ENCODE results near the gene TTLL11.

The TTLL11 gene

DNA sequence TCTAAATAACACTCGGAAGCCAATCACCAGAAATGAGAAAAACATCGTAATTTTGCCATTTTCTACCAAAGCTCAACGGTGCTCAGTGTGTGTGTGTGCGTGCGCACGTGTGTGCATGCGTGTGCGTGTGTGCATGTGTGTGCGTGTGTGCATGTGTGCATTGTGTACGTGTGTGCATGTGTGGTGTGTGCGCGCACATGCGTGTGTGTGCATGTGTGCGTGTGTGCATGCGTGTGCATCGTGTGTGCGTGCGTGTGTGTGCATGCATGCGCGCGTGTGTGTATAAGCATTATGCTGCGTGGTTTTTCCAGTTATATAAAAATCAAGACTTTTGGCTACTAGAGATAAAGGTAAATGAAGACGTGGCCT, 276.7 kb downstream of the TTLL11 start:
- DNase-seq, result no peak
- TF ChIP-seq GATA1 (IDR thresholded peaks at IDR 0.05; ENCODE audit: low read depth, low read length) (no peak), POLR2A (IDR thresholded peaks at IDR 0.05; ENCODE audit: low read length) (no peak)

DNA sequence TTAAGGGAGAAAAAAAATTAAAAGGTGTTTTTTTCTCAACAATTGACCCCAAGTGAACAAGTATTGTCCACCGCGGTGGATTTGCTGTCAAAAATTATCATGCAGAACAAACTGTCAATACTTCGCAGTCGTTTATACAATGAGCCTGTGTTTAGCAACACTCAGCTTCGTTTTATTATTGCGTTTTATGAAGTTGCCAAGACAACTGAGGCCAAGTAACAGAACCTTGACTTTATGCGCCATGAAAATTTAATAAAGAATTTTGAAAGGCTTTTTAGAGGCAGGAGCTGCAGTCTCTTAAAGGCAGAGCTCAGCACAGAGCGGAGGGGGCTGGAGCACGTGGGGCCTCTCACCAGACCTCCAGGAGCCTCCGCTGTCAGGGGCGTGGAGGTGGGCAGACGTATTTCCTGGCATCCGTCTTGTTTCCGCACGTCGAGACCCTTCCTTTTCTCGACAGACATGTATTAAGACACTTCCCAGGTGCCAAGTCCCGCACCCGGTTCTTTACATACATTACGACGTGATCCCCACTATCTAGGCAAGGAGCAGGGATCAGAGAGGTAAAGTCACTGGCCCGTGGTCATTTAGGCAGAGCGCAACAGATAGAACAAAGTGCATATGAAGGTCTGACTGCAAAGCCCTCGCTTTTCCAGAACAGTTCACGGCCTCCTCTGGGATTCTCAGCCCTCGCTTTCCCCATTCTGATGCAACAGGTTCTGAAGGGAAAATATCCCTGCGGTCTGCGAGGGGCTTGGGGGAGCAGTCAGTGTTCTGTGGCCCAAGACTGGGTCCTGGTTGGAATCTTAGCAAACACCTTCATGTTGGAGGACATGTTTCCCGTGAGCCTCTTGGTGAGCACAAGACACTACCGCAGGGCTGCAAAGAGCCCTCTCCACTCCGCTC, 277.3 kb downstream of the TTLL11 start:
- no peak for DNase-seq
- TF ChIP-seq GATA1 (IDR thresholded peaks at IDR 0.05; ENCODE audit: low read depth, low read length), result no peak
- TF ChIP-seq POLR2A (IDR thresholded peaks at IDR 0.05; ENCODE audit: low read length), result no peak

DNA sequence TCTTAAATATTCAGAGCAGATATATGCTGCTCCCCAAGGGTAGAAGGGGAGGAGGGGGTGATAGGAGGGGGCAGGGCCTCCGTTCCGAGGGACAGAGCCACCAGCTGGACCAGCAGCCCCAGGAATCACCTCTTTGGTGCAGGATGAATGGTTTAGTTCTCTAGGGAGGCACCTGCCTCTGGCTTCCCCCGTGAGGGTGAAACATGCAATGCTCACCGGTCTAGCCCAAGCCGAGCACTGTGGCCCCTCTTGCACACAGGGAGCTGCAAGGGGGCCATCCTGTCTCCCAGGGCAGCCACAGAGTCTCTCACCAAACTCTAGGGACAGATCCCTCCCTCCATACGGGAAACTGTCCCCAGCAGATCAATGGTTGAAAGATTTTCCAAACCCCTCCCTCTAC, 278.0 kb downstream of the TTLL11 start:
- DNase-seq, result no peak
- TF ChIP-seq POLR2A (IDR thresholded peaks at IDR 0.05; ENCODE audit: low read length) (no peak), GATA1 (IDR thresholded peaks at IDR 0.05; ENCODE audit: low read depth, low read length) (no peak)

DNA sequence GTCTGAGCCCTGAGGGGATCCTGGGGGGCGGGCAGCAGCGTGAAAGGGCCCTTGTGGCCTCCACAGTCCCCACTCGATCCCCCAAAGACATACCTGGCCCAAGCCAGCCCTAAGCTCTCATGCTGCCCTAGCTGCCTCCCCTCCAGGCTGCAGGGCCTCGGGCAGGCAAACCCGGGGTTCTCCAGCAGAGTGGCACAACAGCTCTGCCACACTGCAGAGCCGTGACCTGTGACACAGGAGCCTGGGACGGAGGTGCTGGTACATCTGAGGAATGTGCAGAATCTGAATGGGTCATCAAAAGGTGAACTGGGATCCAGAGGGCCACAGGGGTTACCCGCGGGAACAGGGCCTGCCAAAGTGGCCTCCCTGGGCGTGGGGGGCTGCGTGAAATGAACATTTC, 278.5 kb downstream of the TTLL11 start:
- no peak for DNase-seq
- no peak for TF ChIP-seq GATA1 (IDR thresholded peaks at IDR 0.05; ENCODE audit: low read depth, low read length)
- TF ChIP-seq POLR2A (IDR thresholded peaks at IDR 0.05; ENCODE audit: low read length), result no peak

DNA sequence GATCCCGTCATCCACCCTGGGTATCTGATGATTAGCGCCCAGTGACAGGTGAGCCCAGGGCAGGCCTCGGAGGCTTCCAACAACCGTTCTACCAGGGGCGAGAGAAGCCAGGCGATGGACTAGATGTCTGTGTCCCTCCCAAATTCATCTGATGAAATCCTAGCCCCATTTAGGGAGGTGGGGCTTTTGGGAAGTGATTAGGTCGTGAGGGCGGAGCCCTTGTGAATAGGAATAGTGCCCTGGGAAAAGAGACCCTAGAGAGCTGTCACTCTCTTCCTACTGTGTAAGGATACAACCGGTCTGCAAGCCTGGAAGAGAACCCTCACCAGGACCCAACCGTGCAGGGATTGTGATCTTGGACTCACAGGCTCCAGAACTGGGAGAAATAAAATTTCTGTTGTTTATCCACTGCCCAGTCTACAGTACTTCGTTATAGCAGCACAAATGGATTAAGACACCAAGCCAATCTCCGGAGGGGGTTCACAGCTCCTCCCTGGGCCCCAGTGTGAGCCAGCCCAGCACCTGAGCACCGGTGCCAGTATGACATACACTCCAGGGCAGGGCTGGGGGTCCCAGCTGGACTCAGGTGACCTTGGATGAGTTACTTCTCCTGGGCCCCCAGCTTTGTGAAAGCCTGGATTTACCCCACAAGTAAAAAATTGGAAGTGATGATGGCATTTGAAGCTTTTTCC, 279.4 kb downstream of the TTLL11 start:
- TF ChIP-seq GATA1 (IDR thresholded peaks at IDR 0.05; ENCODE audit: low read depth, low read length) (no peak), POLR2A (IDR thresholded peaks at IDR 0.05; ENCODE audit: low read length) (no peak)
- DNase-seq, result no peak

DNA sequence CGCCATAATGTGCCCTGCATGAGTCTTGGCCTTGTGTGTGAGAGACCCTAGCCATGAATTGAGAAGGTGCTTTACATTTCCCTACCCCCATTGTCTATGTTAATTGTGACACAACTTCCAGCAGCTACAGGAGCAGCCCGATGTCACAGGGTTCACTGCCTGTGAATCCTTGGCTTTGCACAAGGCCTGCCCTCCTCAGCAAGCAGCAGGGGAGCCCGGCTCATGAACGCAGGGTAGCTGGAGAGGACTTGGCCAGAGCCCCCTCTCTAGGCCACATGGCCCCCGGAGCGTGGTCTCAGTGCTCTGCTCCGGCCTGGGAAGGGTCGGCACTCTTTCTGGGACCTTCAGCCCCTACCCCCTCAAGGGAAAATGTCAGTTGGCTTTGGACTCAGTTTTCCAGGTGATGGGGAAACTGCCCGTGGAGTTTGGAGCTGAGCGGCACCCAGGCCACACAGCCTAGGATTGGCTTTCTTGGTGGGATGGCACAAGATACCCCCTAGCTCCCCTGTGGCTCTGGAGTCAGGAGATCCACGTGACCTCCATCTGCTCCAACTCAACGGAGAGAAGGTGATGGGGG, 280.9 kb downstream of the TTLL11 start:
- TF ChIP-seq GATA1 (IDR thresholded peaks at IDR 0.05; ENCODE audit: low read depth, low read length), result no peak
- no peak for TF ChIP-seq POLR2A (IDR thresholded peaks at IDR 0.05; ENCODE audit: low read length)
- no peak for DNase-seq

DNA sequence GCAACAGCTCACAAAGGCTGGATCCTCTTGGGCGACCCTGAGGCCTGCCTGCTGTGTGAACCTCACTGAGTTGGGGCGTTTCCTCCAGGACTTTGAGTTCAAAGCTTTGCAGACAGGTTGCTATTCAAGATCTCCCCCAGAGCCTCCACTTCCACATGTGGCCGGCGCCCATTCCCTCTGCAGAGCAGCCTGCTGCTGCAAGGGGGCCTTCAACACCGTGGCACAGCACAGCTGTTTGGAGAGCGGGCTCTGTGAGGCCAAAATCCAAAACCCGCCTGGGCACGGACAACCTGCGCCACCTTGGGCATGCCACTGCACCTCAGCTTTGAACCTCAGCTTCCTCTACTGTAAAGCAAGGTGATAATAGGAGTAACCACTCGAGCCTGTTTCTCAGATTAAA, 281.4 kb downstream of the TTLL11 start:
- TF ChIP-seq POLR2A (IDR thresholded peaks at IDR 0.05; ENCODE audit: low read length) (no peak), GATA1 (IDR thresholded peaks at IDR 0.05; ENCODE audit: low read depth, low read length) (no peak)
- DNase-seq, result no peak

DNA sequence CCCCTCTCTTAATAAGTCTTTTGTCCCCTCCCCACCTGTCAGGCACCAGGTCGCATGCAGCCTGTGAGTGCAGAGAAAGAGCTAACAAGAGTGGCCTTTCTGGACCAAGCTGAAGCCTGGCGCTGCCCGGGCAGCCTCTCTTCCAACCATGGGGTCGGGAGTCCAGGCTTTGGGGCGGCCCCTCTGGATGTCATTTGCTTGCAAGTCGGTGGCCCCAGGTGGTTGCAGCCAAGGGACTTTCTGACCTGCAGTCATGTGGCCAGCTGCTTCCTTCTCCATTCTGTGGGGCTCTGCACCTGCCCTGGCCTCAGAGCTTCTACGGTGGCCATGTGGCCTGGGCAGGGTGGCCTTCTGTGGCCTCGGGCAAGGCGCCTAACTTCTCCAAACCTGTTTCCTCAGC, 282.0 kb downstream of the TTLL11 start:
- DNase-seq, result no peak
- no peak for TF ChIP-seq POLR2A (IDR thresholded peaks at IDR 0.05; ENCODE audit: low read length)

DNA sequence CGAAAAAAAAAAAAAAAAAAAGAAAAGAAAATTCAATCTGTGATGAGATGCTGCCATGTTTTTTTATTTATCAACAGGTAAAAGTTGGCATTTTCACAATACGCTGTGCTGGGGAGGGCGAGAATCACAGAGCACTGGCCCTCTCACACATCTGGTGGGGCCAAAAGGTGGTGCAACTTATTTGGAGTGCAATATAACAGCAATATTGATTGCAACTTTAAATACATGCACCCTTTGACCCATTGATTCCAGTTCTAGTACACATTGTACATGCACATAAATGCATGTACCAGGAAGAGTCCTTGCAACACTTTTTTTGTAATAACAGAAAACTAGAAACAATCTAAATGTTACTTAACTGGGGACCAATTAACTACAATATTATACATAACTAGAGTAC, 282.6 kb downstream of the TTLL11 start:
- DNase-seq, result no peak
- TF ChIP-seq GATA1 (IDR thresholded peaks at IDR 0.05; ENCODE audit: low read depth, low read length), result no peak
- no peak for TF ChIP-seq POLR2A (IDR thresholded peaks at IDR 0.05; ENCODE audit: low read length)

DNA sequence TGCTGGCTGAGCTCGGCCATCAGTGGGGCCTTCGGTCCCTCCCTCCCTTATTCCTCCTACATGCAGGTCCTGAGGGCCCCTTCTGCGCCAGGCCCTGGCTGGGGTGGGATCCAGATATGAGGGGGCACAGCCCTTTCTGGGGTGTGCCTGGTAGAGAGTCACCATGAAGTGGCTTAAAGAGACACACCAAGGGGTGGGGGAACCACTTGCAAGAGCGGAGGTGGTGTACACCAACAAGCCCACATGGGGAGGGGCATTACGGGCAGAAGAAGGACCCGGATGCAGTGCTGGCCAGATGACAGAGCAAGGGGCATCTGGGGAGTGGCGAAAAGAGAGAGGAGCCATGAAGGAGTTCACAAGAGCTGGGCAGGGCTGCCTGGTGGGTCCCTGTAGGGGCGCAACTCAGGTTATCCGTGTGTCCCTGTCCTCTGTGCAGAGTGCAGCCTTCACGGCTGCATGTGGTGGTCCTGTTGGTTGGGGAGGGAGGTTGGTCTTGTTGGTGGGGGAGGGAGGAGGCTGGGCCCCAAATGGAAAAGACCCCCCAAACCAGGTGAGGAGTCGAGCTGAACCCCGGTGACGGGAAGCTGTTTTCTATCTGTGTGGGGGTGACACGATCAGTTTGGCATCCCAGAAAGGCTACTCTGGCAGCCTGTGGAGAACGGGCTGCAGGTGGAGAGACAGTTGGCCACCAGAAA, 283.6 kb downstream of the TTLL11 start:
- TF ChIP-seq POLR2A (IDR thresholded peaks at IDR 0.05; ENCODE audit: low read length) (no peak), GATA1 (IDR thresholded peaks at IDR 0.05; ENCODE audit: low read depth, low read length) (no peak)
- no peak for DNase-seq

DNA sequence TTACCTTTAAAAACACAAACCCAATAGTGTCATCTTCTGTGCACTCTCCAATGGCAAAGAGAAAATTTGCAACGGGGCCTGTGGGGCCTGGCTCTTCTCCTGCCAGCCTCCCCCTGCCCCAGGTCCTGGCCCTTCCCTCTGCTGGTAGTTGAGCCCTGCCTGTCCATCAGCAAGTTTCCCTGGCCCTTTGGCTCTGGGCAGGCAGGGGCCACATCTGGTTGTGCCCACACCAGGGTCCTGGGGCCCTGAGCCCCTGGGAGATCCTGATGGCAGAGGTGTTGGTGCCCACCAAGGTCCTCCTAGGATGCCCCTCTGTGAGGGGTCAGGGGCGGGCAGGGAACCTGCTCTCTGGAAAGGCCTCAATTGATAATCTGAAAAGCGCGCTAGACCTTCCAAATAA, 284.3 kb downstream of the TTLL11 start:
- no peak for TF ChIP-seq GATA1 (IDR thresholded peaks at IDR 0.05; ENCODE audit: low read depth, low read length)
- no peak for TF ChIP-seq POLR2A (IDR thresholded peaks at IDR 0.05; ENCODE audit: low read length)
- DNase-seq, result no peak

DNA sequence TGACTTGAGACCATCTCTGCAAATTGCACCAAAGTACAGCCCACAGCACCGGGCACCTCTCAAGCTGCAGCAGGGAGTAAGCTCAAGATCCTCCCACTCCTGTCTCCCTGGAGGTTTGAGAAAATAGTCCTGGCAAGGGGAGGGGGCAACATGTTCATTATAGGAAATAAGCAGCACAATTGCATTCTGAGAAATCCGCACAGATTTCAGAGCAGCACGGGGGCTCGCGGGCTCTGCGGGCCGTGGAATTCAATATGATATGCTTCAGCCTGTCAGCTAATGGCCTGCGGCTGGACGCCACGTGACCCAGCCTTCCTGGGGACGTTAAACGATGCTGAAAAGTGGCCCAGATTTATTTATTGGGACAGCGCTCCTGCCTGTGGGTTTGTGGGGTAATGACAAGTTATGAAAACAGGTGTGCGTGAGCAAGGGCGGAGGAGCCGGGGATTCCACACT, 285.3 kb downstream of the TTLL11 start:
- TF ChIP-seq GATA1 (IDR thresholded peaks at IDR 0.05; ENCODE audit: low read depth, low read length) (no peak), POLR2A (IDR thresholded peaks at IDR 0.05; ENCODE audit: low read length) (no peak)
- no peak for DNase-seq

DNA sequence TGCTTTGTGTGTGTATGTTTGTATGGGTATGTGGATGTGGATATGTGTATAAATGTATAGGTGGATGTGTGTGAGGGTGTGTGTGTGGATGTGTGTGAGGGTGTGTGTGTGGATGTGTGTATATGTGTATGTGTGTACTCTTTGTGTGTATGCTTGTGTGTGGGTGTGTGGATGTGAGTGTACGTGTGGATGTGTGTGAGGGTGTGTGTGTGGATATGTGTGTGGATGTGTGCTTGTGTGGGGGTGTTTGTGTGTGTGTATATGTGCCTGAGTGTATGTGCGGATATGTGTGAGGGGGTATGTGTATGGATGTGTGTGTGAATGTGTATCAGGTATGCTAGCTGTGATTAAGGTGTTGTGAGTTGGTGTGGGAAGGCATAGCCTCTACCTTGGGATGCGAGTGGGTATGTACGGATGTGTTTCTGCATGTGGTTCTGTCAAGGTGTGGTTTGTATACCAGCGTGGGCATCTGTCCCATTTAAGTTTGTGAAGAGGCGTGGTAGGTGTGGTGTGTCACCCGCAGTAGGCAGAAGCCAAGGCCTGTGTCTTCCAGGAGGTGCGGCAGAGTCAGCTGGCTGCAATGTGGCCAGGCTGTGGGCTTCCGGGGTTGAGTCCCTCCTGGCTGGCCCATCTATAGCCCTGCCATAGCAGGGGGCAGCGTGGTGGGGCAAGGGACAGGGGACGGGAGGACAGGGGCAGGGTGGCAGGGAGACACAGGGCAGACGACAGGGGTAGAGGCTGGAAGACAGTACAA, 285.9 kb downstream of the TTLL11 start:
- no peak for DNase-seq
- TF ChIP-seq POLR2A (IDR thresholded peaks at IDR 0.05; ENCODE audit: low read length) (no peak), GATA1 (IDR thresholded peaks at IDR 0.05; ENCODE audit: low read depth, low read length) (no peak)
